NCI-H226 (cell line): Measurements from ENCODE around the gene MYO9A.

Source experiments
- DNase-seq: peaks from one replicate; pipeline ENCODE4 v3.0.0-alpha.2; 2015

Gene MYO9A

GRCh38 chr15:71779073-71779797, 338.7 kb downstream of the MYO9A start:
- no peak for DNase-seq

GRCh38 chr15:71777216-71777943, 340.6 kb downstream of the MYO9A start:
- no peak for DNase-seq

GRCh38 chr15:71776304-71776703, 341.6 kb downstream of the MYO9A start:
- DNase-seq: no peak

- no peak for DNase-seq
Observed at GRCh38 chr15:71775856-71776255, 342.1 kb downstream of the MYO9A start.

- DNase-seq: no peak
Observed at GRCh38 chr15:71773206-71773859, 344.6 kb downstream of the MYO9A start.
